GM10266 (cell line): Measurements from ENCODE around the gene CD9.
A peak's percentile ranks its signal among the peaks of the same experiment; 100 is the strongest.

Source experiments
- DNase-seq: peaks from one replicate; pipeline ENCODE4 v3.0.0; 2012; ENCODE audit errors: extremely low spot score
- TF ChIP-seq, protein P1 (sequence below): IDR thresholded peaks from 2 replicates; pipeline ENCODE4 v1.5.1; 2012; ENCODE audit warnings: mild to moderate bottlenecking, low read depth; ENCODE audit not compliant: control insufficient read depth, insufficient read depth; ENCODE audit errors: missing control alignments

CD9 gene

DNA sequence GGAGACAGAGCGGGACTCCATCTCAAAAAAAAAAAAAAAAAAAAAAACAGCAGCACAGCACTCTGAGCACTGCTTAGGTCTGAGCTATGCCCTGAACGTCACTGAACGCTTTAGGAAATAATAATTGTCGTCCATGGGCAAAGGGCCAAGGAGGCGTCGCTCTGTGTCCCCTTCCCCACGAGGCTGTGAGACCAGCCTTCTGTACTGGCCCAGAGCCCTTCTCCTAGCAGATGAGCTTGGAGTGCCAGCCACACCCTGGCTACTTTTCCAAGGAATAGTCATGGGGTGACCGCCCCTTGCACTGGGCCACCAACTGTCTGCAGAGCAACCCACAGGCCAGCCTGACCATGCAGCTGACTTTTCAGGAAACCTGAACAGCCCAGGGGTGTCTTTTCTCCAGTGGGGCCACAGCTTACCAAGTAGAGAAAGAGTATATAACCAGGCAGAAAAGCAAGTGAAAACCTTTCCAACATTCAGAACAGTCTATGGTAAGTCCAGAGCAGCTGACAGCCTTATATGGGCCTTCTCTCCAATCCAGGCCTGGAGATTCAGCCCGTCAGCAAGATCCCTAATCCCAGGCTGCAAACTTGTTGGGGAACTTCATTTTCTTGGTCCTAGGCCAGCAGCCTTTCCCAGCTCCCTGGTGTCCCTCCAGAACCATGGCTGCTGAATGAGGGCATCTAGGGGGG, 28.5 kb downstream of the CD9 start:
- TF ChIP-seq, protein P1, sequence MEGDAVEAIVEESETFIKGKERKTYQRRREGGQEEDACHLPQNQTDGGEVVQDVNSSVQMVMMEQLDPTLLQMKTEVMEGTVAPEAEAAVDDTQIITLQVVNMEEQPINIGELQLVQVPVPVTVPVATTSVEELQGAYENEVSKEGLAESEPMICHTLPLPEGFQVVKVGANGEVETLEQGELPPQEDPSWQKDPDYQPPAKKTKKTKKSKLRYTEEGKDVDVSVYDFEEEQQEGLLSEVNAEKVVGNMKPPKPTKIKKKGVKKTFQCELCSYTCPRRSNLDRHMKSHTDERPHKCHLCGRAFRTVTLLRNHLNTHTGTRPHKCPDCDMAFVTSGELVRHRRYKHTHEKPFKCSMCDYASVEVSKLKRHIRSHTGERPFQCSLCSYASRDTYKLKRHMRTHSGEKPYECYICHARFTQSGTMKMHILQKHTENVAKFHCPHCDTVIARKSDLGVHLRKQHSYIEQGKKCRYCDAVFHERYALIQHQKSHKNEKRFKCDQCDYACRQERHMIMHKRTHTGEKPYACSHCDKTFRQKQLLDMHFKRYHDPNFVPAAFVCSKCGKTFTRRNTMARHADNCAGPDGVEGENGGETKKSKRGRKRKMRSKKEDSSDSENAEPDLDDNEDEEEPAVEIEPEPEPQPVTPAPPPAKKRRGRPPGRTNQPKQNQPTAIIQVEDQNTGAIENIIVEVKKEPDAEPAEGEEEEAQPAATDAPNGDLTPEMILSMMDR, result no peak

GRCh38 chr12:6229224-6230218, 29.3 kb downstream of the CD9 start:
- TF ChIP-seq, protein P1, result no peak
- no peak for DNase-seq

More for the DNA sequence above, 28.5 kb downstream of the CD9 start:
- DNase-seq, result no peak

- TF ChIP-seq, protein P1, result no peak
- peak; percentile 49 for DNase-seq
These were observed 30.3 kb downstream of the CD9 start for GRCh38 chr12:6230321-6231110.

DNA sequence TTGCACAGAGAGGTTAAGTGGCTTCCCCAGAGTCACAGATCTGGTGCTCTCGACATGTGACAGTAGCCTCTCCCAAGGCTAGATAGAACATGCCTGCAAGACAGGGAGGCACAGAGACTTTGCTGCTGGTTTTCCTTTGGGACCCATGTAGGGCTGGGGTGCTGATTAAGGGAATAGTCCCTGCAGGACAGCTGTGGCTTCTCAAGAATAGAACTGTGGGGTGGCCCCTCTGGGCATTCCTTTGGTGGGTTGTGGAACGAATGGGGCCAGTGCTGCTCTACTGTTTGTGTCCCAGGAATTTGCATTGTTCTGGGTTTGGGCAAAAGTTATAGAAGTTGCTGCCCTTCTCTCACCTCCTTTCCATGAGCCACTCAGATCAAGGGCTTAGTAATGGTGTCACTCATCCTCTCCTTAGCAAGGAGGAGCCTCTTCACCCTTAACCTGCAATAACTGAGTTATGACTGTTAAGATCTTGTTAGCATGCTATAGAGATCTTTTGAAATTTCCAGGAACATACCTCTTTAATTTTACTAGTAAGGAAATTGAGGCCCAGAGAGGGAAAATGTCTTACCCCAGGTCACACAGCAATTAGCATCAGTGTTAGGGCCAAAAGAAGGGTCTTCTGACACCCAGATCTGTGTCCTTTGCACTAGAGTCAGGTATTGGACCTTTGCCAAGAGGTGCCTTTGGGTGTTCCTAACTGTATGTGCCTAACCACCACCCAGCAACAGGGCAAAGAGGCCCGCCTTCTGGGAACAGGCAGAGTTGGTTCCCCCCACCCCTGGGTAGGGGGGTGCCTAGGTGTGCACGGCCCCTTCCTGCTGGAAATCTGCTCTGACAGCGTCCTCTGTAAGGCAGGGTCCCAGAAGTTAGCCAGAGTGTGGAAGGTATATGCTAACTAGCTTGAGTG, 31.4 kb downstream of the CD9 start:
- no peak for DNase-seq
- TF ChIP-seq, protein P1, result no peak

DNA sequence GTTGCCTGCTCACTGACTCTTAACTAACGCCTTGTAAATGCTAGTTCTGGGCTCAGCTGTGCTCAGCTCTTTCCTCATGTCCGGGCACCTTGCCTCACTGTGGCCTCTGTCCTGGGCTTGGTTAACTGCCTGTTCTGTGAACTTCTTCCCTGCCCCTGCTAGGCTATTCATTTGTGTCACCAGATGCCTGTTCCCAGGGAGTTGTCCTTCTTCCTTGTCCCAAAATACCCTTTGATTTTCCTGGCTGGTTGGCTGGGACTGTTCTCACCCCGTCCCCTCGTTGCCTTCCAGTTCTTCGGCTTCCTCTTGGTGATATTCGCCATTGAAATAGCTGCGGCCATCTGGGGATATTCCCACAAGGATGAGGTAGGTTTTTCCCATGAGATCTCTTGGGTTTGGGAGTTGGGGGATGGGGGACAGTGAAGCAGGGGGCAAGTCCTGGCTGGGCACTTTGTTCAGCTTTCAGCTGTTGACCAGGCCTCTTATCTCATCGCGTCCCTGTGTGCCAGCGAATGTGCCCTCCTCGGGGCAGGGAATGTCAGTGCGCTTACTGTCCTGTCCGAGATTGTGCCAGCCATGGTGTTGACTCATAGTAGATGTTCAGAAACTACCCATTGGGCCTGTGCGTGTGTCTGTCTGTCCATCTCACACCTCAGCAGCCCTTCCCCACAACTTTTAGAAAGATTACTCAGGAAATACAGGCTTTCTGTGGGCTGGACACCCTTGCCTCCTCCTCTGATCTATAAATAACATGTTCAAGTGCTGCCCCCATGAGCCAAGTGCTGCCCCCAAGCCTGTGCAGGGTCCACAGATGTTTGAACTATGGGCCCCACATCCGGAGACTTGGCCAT, 33.1 kb downstream of the CD9 start:
- TF ChIP-seq, protein P1, result no peak

More for the DNA sequence above, 33.1 kb downstream of the CD9 start:
- DNase-seq, result no peak
